Kidney tubule cell (primary cell): Measurements from ENCODE around the gene MAFG.
"Not testable (repeated sequence)": the region's sequence is repeated elsewhere in the genome, so short reads cannot be mapped to it uniquely, and the experiment has no call there.

Source experiments
- DNase-seq: peaks from one replicate; pipeline ENCODE4 v3.0.0-alpha.2; 2018; ENCODE audit warnings: low spot score

MAFG gene

GRCh38 chr17:81958633-81959342 lies 31.3 kb upstream of the MAFG start:
- DNase-seq: no peak

- DNase-seq: no peak
Measured at GRCh38 chr17:81957691-81958432, 30.3 kb upstream of the MAFG start.

- no peak for DNase-seq
Measured at GRCh38 chr17:81956607-81957589, 29.4 kb upstream of the MAFG start.

DNA sequence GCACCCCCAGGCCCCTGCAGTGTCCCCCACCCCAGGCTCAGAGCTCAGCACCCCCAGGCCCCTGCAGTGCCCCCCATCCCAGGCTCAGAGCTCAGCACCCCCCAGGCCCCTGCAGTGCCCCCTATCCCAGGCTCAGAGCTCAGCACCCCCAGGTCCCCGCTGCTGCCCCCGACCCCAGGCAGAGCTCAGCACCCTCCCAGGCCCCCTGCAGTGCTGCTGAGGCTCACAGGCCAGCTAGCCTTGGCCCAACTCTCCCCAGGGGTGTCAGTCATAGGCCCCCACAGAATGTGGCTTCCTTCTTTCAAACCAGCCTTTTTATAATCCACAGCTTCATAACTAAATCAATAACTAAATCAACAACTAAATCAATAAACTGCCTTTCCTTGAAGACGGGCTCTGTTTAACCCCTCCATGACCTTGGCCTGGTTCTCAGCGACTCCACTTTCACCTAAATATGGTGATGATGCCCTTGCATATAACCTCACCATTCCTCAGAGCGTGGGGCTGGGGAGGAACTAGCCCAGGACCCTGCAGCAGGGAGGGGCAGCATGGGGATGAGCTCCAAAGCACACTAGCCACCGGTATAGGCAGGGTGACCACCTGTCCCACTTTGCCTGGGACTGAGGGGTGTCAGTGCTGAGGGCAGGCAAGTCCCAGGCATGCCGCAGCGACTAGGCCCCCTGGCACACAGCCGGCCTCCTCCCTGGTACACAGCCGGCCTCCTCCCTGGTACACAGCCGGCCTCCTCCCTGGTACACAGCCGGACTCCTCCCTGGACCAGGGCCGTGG lies 28.4 kb upstream of the MAFG start:
- no peak for DNase-seq

DNA sequence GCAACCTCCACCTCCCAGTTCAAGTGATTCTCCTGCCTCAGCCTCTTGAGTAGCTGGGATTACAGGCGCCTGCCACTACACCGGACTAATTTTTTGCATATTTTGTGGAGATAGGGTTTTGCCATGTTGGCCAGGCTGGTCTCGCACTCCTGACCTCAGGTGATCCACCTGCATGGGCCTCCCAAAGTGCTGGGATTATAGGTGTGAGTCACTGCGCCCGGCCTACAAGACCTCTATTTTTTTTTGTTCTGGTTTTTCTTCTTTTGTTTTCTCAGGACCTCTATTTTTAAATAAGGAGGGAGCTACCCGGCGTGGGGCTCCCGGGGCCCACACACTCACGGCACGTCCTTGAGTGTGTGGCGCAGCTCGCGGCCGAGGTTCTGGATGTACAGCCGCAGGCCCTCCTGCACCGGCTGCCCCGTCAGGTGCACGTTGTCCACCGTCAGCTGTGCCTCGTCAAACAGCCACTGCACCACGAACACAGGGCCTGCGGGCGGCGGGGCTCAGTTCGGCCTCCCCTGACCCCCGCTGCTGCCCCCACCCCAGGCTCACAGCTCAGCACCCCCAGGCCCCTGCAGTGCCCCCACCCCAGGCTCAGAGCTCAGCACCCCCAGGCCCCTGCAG lies 27.6 kb upstream of the MAFG start:
- DNase-seq: no peak

DNA sequence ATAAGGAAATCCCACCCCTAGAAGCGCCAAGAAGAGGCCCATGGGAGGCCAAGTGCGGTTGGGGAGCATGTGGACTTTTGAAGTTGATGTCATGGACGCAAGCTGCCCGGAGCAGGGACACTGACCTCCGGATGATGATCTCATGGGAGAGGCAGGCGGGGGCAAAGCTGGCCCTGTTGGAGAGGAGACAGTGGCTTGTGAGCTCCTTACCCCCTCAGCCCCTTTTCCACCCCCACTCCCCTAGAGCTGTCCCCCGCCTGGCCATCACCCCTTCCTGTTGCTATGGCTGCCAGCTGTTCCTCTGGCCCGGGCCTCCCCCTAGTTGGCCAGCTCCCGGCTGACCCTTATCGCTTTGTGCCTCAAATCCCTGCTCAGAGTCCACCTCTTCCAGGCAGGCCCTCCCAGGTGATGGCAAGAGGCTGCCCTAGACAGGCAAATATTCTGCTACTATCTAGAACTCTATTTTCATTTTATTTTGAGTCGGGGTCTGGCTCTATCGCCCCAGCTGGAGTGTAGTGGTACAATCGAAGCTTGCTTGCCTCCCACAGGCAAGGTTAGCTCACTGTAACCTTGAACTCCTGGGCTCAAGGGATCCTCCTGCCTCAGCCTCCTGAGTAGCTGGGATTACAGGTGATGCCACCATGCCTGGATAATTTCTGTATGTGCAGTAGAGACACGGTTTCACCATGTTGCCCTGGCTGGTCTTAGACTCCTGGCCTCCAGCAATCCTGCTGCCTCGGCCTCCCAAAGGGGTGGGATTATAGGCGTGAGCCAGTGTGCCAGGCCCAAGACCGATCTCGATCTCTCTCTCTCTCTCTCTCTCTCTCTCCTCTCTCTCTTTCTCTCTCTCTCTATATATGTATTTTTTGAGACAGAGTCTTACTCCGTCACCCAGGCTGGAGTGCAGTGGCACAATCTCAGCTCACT lies 26.9 kb upstream of the MAFG start:
- no peak for DNase-seq

DNA sequence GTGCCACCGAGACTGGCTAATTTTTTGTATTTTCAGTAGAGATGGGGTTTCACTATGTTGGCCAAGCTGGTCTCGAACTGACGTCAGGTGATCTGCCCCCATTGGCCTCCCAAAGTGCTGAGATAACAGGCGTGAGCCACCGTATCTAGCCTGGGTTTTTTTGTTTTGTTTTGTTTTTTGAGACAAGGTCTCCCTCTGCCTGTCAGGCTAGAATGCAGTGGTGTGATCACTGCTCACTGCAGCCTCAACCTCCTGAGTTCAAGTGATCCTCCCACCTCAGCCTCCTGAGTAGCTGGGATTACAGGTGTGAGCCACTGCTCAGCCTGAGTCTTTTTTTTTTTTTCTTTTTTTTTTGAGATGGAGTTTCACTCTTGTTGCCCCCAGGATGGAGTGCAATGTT lies 25.9 kb upstream of the MAFG start:
- not testable (repeated sequence) for DNase-seq

DNA sequence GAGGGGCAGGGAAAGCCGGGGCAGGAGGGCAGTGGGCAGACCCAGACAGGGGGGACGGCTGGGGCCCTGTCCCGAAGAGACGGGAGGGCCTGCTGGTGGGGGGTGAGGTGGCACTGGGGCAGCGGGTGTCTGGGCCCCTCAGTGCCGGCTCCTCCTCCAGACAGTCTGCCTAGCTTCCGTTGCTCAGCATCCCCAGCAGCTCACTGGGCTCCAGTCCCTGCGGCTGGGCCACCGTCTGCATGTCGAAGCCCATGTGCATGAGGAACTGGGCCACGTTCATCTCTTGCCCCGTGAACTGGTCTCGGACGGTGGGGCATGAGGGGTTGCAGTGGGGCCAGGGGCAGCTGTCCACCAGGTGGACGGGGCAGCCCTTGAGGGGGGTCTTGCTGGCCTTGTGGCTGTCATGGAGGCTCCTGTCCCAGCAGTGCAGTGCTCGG lies 25.3 kb upstream of the MAFG start:
- no peak for DNase-seq

GRCh38 chr17:81951785-81952684 lies 24.5 kb upstream of the MAFG start:
- DNase-seq: no peak

DNA sequence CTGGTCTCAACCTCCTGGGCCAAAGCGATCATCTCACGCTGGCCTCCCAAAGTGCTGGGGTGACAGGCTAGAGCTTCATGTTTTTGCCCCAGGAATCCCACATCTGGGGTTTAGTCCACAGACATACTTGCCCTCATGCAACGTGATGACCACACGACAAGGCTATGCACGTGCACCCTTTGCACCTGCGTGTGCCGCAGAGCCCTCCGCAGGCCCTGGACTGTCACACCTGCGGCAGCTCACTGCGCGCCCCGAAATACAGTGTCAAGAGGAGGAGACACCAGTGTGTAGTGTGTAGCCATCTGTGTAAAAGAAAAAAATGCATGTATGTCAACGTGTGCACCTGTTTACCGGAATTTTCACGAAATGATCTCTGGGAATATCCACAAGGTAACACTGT lies 23.0 kb upstream of the MAFG start:
- no peak for DNase-seq

DNA sequence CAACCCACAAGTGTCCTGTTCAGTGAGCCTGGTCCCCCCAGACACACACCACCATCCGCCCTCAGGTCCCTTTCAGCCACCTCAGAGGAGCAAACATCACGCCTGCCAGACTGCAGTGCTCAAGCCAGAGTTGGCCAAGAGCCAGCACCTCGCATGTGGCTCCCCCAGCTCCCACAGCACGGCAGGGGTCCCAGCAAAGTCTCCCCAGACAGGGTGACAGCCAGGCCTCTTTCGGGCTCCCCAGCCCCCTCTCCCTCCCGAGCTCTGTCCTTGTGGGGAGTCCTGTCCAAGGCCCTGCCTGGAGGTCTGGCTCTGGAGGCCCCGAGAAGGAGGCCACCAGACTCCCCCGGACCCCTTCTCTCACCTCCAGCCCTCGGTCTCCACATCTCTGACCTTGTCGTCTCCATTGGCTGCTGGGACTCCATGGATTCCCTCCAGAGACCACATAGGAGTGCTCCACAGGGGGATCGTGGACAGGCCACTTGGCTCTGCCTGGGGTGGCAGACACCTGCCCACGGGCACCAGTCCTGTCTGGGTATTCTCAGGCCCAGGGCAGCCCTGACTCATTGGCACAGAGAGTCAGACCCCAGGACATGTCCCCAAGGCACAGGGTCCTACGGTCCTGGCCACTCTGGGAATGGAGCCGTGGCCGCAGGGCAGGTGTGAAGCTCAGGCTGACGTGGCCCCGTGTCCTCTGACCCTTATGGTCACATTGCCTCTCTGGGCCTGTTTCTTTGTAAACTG lies 21.3 kb upstream of the MAFG start:
- no peak for DNase-seq

GRCh38 chr17:81947189-81947588 lies 19.7 kb upstream of the MAFG start, which contains the start of gene MYADML2:
MYADML2 (minus strand) TSS chr17:81947233; CDS start chr17:81941741, 5,492 bp downstream.
- no peak for DNase-seq

DNA sequence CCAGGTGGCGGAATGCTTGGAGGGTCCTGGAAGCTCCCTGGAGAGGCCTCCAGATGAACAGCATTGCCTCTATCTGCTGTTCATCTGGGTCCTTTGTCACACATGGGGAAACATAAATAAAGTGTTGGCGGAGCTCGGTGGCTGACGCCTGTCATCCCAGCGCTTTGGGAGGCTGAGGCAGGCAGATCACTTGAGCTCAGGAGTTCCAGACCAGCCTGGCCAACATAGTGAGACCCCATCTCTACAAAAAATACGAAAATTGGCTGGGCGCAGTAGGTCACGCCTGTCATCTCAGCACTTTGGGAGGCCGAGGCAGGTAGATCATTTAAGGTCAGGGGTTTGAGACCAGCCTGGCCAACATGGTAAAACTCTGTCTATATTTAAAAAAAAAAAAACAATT lies 17.3 kb upstream of the MAFG start:
- no peak for DNase-seq

DNA sequence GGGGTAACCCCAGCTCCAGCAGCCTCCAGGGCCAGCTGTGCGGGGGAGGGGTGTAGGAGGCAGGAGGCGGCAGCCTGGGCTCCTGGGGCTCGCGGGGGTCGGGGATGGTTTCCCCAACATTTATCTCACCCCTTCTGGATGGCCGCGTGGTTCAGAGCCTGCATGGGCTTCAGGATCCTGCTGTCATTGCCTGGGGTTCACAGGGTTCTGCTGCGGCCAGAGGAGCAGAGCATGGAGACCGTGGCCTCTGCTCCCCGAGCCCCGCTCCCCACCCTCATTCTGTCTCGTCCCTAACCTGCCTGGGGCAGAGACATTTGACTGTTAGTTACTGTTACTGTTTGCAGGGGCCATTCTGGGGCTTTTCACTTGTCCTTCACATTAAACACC lies 14.6 kb upstream of the MAFG start:
- DNase-seq: no peak

DNA sequence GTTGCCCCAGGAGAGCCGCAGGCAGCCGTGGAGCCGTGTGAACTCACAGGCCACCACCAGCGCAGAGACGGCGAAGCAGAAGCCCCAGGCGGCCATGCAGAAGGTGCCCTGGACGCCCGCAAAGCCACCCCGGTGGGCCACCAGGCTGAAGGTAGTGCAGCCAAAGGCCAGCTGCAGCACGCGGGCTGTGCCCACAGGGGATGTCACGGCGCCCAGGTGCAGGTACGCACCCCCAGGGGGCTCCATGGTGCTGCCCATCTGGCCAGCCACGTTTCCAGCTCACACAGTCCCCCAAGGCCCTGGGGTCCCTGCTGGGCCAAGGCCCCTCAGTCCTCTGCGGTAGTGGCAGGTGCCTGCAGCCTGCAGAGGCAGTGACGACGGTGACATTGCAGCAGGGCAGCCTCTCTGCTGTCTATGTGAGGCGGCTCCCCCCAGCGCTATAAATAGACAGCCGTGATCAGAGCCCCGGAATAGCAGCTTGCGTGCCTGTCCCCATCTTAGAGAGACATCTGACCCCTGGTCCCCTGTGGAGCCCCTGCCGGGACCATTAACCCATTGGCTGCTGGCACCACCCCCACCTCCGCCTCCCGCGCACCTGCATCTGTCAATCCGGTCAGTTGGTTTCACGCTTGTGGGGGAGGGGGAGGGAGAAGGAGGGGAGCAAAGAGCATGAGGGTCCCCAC lies 14.1 kb upstream of the MAFG start:
- DNase-seq: no peak

DNA sequence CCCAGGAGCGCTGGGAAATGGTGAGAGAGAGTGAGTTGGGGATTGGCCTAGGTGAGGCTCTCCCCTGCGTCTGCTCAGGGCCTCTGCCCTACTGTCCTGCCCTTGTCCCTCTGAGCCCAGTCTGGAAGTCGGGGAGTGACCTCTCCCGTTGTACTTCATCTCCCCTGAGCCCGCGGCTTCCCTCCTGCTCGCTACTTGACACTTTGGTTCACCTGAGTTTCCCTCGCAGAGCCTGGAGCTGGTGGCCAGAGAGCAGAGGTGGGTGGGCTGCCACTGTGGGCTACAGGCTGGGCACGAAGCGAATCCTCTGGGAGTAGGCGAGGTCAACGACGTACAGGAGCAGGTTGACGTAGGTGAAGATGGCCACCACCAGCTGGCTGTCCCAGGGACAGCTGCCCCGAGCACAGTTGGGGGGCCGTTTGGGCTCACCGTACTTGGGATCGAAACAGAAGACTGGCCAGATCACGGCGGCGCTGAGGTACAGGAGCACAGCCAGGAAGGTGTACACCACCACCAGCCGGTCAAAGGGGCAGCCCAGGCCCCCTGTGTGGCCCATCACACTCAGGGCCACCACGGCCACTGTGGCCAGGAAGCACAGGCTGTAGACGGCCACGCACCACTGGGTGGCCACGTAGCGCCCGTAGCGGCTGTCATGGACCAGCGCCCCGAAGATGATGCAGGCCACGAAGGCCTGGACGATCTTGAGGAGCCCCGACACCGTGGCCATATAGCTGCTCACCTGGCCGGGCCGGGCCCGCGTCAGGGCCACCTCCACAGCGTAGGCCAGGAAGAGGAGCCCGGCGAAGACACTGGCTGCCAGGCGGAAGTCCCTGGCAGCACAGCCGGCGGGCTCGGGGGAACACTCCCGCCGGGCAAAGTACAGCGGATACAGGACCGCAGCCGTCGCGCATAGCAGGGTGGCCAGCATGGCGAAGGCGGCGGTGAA lies 13.3 kb upstream of the MAFG start:
- DNase-seq: no peak
